HCT116 (cell line): ENCODE data around the gene AIF1L. TPM values are rescaled to one million over a fixed set of nuclear protein-coding genes. Genes with fewer than 3 reads are reported as not detected.

ENCODE experiments used
- ATAC-seq: fragments of 200-7000 bp; cut with Tn5 transposase; 2 replicates; pipeline ENCODE4 v1.9.1; 2020; ENCODE audit warnings: mild to moderate bottlenecking, moderate library complexity
- BruUV-seq: library from RNA; stranded (reverse); fragments of 400-500 nt; replicated peaks from 2 replicates; lab custom pipeline; 2021; lab: Mats Ljungman, UMichigan
- CTCF ChIA-PET: fragments of 300-600 bp; sonication (Branson Sonifier 250); formaldehyde crosslinking; loops from one replicate; lab custom pipeline; 2021; ENCODE audit warnings: antibody characterized with exemption; lab: Charles Lee
- POLR2A ChIA-PET: fragments of 300-600, 350-600 bp; sonication (Branson Sonifier 250); formaldehyde crosslinking; loops from one replicate; lab custom pipeline; 2021; ENCODE audit warnings: antibody characterized with exemption; lab: Charles Lee
- RAD21 ChIA-PET, 2 experiments: fragments of 300-600 bp; sonication (Branson Sonifier 250); formaldehyde crosslinking; loops; one replicate each; lab custom pipeline; 2023; ENCODE audit warnings: low total read pairs in 2 of 2; ENCODE audit not compliant: uncharacterized antibody in 2 of 2, unreplicated experiment in 2 of 2, low non-redundant PET in 1 of 2; lab: Charles Lee
- DNase-seq: peaks from one replicate; pipeline ENCODE4 v3.0.0-alpha.2; 2010; ENCODE audit warnings: low read depth, low spot score
- H2AFZ ChIP-seq: fragments of 200-600 bp; shearing (Covaris generic), sonication (generic); 2 replicates; pipeline ENCODE4 v1.6.1; 2017; ENCODE audit warnings: low read depth, mixed run types, mixed read lengths, antibody characterized with exemption, low read length; ENCODE audit not compliant: poor library complexity, severe bottlenecking
- H3K27ac ChIP-seq: 2 replicates; pipeline ENCODE4 v1.5.1; 2012; ENCODE audit warnings: low read depth, low read length
- H3K27me3 ChIP-seq: fragments of 200-600 bp; sonication (generic); 2 replicates; pipeline ENCODE4 v1.6.1; 2016; ENCODE audit warnings: mixed run types, low read length, mixed read lengths; ENCODE audit not compliant: insufficient read depth
- H3K36me3 ChIP-seq, 2 experiments: fragments of 200-500 bp in 1 of 2; fragments of 200-600 bp in 1 of 2; sonication (Bioruptor generic) in 1 of 2; sonication (generic) in 1 of 2; 2 replicates each; pipeline versions ENCODE4 v1.5.1 to v1.6.1; 2014 to 2016; ENCODE audit warnings: low read length in 2 of 2, inconsistent platforms in 1 of 2, mixed read lengths in 1 of 2, mixed run types in 1 of 2; ENCODE audit not compliant: insufficient read depth in 2 of 2, control insufficient read depth in 1 of 2
- H3K4me1 ChIP-seq, 2 experiments: fragments of 200-600 bp in 1 of 2; sonication (generic) in 1 of 2; 2 replicates each; pipeline versions ENCODE4 v1.5.1 to v1.6.1; 2012 to 2017; ENCODE audit warnings: low read length in 2 of 2, inconsistent platforms in 1 of 2, mild to moderate bottlenecking in 1 of 2, mixed read lengths in 1 of 2, mixed run types in 1 of 2, moderate library complexity in 1 of 2; ENCODE audit not compliant: insufficient read depth in 2 of 2, control insufficient read depth in 1 of 2
- H3K4me2 ChIP-seq: fragments of 200-600 bp; sonication (generic); 2 replicates; pipeline ENCODE4 v1.6.1; 2017; ENCODE audit warnings: mixed run types, low read length, mixed read lengths
- H3K4me3 ChIP-seq, 2 experiments: fragments of 200-600 bp in 1 of 2; sonication (generic) in 1 of 2; replicated peaks in 1 of 2; 2 replicates each; pipeline ENCODE4 v1.5.1; 2011 to 2016; ENCODE audit warnings: low read length in 2 of 2, control low read depth in 1 of 2, low read depth in 1 of 2, mild to moderate bottlenecking in 1 of 2, mixed read lengths in 1 of 2, mixed run types in 1 of 2
- H3K79me2 ChIP-seq: fragments of 200-600 bp; sonication (generic); 2 replicates; pipeline ENCODE4 v1.6.1; 2017; ENCODE audit warnings: mild to moderate bottlenecking, mixed run types, low read length, moderate library complexity, mixed read lengths; ENCODE audit not compliant: insufficient read depth
- H3K9ac ChIP-seq: fragments of 200-600 bp; sonication (generic); 2 replicates; pipeline ENCODE4 v1.6.1; 2016; ENCODE audit warnings: low read length, mixed read lengths
- H3K9me2 ChIP-seq: fragments of 200-600 bp; sonication (generic), shearing (Covaris generic); 2 replicates; pipeline ENCODE4 v1.6.1; 2017; ENCODE audit warnings: mixed run types, mild to moderate bottlenecking, moderate library complexity; ENCODE audit not compliant: insufficient read depth
- H3K9me3 ChIP-seq, 2 experiments: fragments of 200-500 bp in 1 of 2; fragments of 200-600 bp in 1 of 2; sonication (Bioruptor generic) in 1 of 2; sonication (generic) in 1 of 2; 2 replicates each; pipeline ENCODE4 v1.6.1; 2014 to 2017; ENCODE audit warnings: low read length in 2 of 2, mixed read lengths in 2 of 2, inconsistent platforms in 1 of 2, low read depth in 1 of 2, mild to moderate bottlenecking in 1 of 2, mixed run types in 1 of 2, moderate library complexity in 1 of 2; ENCODE audit not compliant: control insufficient read depth in 1 of 2, insufficient read depth in 1 of 2
- H4K20me1 ChIP-seq: fragments of 200-600 bp; sonication (generic), shearing (Covaris generic); 2 replicates; pipeline ENCODE4 v1.6.1; 2017; ENCODE audit warnings: mixed run types, mild to moderate bottlenecking, moderate library complexity; ENCODE audit not compliant: insufficient read depth
- ATF3 ChIP-seq: IDR thresholded peaks from 2 replicates; pipeline ENCODE4 v1.6.1; 2012
- CBX3 ChIP-seq: IDR thresholded peaks from 2 replicates; pipeline ENCODE4 v1.6.1; 2012; ENCODE audit warnings: low read depth
- CEBPB ChIP-seq: IDR thresholded peaks from 2 replicates; pipeline ENCODE4 v1.6.1; 2012; ENCODE audit warnings: low read depth
- EGR1 ChIP-seq: IDR thresholded peaks from 2 replicates; pipeline ENCODE4 v1.6.1; 2012; ENCODE audit warnings: low read depth
- ELF1 ChIP-seq: IDR thresholded peaks from 2 replicates; pipeline ENCODE4 v1.6.1; 2012; ENCODE audit warnings: low read depth, borderline replicate concordance
- EZH2 ChIP-seq: fragments of 200-600 bp; sonication (generic); IDR thresholded peaks from 2 replicates; pipeline ENCODE4 v1.6.1; 2017; ENCODE audit warnings: antibody characterized with exemption, mixed run types
- FOSL1 ChIP-seq: IDR thresholded peaks from 2 replicates; pipeline ENCODE4 v1.6.1; 2012; ENCODE audit warnings: low read depth
- JUND ChIP-seq: IDR thresholded peaks from 2 replicates; pipeline ENCODE4 v1.6.1; 2012
- MAX ChIP-seq: IDR thresholded peaks from 2 replicates; pipeline ENCODE4 v1.6.1; 2012
- POLR2AphosphoS5 ChIP-seq: IDR thresholded peaks from 2 replicates; pipeline ENCODE4 v1.6.1; 2011; ENCODE audit warnings: mild to moderate bottlenecking, low read depth, low read length, moderate library complexity
- RAD21 ChIP-seq: IDR thresholded peaks from 2 replicates; pipeline ENCODE4 v1.6.1; 2012; ENCODE audit warnings: low read depth, mild to moderate bottlenecking
- REST ChIP-seq: IDR thresholded peaks from 2 replicates; pipeline ENCODE4 v1.6.1; 2012; ENCODE audit warnings: low read depth
- SIN3A ChIP-seq: IDR thresholded peaks from 2 replicates; pipeline ENCODE4 v1.6.1; 2012; ENCODE audit warnings: low read depth
- SP1 ChIP-seq: IDR thresholded peaks from 2 replicates; pipeline ENCODE4 v1.6.1; 2012; ENCODE audit warnings: low read depth
- SRF ChIP-seq: IDR thresholded peaks from 2 replicates; pipeline ENCODE4 v1.6.1; 2012; ENCODE audit warnings: low read depth
- TCF7L2 ChIP-seq: IDR thresholded peaks from 2 replicates; pipeline ENCODE4 v1.7.0; 2011; ENCODE audit warnings: borderline replicate concordance, inconsistent platforms; ENCODE audit not compliant: insufficient read depth, insufficient read length; ENCODE audit errors: extremely low read depth
- YY1 ChIP-seq: IDR thresholded peaks from 2 replicates; pipeline ENCODE4 v1.6.1; 2011; ENCODE audit warnings: low read length, low read depth, moderate library complexity, mild to moderate bottlenecking; ENCODE audit not compliant: insufficient replicate concordance; ENCODE audit errors: extremely low read depth
- ZNF274 ChIP-seq: fragments of 200-500 bp; sonication (Bioruptor generic); IDR thresholded peaks from 2 replicates; pipeline ENCODE4 v1.6.1; 2014; ENCODE audit warnings: mild to moderate bottlenecking, low read depth, low read length, inconsistent platforms
- intact Hi-C: fragments of 100-400 bp; cut with micrococcal nuclease; formaldehyde crosslinking; loops from 2 replicates; pipeline ENCODE4 v1.10.0; 2022
- total RNA-seq: library from RNA; stranded (reverse); gene quantifications from one replicate; pipeline ENCODE4 v1.2.1, GENCODE V29; 2021; ENCODE audit not compliant: unreplicated experiment
- TF ChIP-seq, protein P1 (sequence below), 3 experiments: fragments of 200-600 bp in 1 of 3; sonication (generic) in 1 of 3; IDR thresholded peaks in 2 of 3; conservative IDR thresholded peaks in 1 of 3; 2 replicates each; pipeline ENCODE4 v1.5.1; 2012 to 2017; ENCODE audit warnings: low read depth in 2 of 3, low read length in 2 of 3, antibody characterized with exemption in 1 of 3, borderline replicate concordance in 1 of 3, control low read depth in 1 of 3, mild to moderate bottlenecking in 1 of 3, mixed read lengths in 1 of 3, mixed run types in 1 of 3, moderate library complexity in 1 of 3; ENCODE audit not compliant: insufficient read depth in 1 of 3

The AIF1L gene
- total RNA-seq, 1 experiment from 2014 or later, result 34.0 TPM

GRCh38 chr9:131169563-131170240, 73.4 kb downstream of the AIF1L start:
- Histone ChIP-seq H3K27me3 (no peaks in the 10 kb centered on the region), H3K9ac (no peak overlapping the region), H3K27ac (no peak overlapping the region), H3K79me2 (peaks cover 44% of the 10 kb centered on the region), H4K20me1 (peaks cover 3% of the 10 kb centered on the region; the same call in 1 of the 2 replicates), H3K4me2 (no peak overlapping the region), H3K9me3 (no peaks in the 10 kb centered on the region), H3K4me1 (no peaks in the 10 kb centered on the region), H3K4me3 (no peak overlapping the region), H2AFZ (no peak overlapping the region), H3K36me3 (peaks cover 12 to 20% of the 10 kb centered on the region in 2 experiments; a peak in 2 of 4 replicates), H3K9me2 (no peaks in the 10 kb centered on the region)
- intact Hi-C loops, result no loop called here
- ATAC-seq, result no peak
- no peak for DNase-seq
- RAD21 ChIA-PET, result no interaction called here
- CTCF ChIA-PET, result no interaction called here
- no peak for TF ChIP-seq ATF3
- no peak for TF ChIP-seq CBX3
- no peak for TF ChIP-seq MAX
- TF ChIP-seq RAD21, result no peak
- TF ChIP-seq EZH2, result no peak
- TF ChIP-seq SRF, result no peak
- TF ChIP-seq ELF1, result no peak
- TF ChIP-seq YY1, result no peak
- no peak for TF ChIP-seq FOSL1
- no peak for TF ChIP-seq TCF7L2
- TF ChIP-seq SIN3A, result no peak
- TF ChIP-seq REST, result no peak
- TF ChIP-seq EGR1, result no peak
- TF ChIP-seq SP1, result no peak
- TF ChIP-seq ZNF274, result no peak
- TF ChIP-seq POLR2AphosphoS5, result no peak
- no peak for TF ChIP-seq CEBPB
- TF ChIP-seq, protein P1, sequence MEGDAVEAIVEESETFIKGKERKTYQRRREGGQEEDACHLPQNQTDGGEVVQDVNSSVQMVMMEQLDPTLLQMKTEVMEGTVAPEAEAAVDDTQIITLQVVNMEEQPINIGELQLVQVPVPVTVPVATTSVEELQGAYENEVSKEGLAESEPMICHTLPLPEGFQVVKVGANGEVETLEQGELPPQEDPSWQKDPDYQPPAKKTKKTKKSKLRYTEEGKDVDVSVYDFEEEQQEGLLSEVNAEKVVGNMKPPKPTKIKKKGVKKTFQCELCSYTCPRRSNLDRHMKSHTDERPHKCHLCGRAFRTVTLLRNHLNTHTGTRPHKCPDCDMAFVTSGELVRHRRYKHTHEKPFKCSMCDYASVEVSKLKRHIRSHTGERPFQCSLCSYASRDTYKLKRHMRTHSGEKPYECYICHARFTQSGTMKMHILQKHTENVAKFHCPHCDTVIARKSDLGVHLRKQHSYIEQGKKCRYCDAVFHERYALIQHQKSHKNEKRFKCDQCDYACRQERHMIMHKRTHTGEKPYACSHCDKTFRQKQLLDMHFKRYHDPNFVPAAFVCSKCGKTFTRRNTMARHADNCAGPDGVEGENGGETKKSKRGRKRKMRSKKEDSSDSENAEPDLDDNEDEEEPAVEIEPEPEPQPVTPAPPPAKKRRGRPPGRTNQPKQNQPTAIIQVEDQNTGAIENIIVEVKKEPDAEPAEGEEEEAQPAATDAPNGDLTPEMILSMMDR (IDR thresholded peaks at IDR 0.05 in 2 of 3, conservative IDR thresholded peaks at IDR 0.05 in 1 of 3; ENCODE audit: borderline replicate concordance in 1 of 3, insufficient read depth in 1 of 3, low read depth in 2 of 3, low read length in 2 of 3), result no peak
- TF ChIP-seq JUND, result no peak
- POLR2A ChIA-PET, result no interaction called here
- BruUV-seq, result no TSS peak
